PC-3 (cell line): ENCODE measurements around the gene UMODL1. TPM values are rescaled to one million over a fixed set of nuclear protein-coding genes. Genes with fewer than 3 reads are reported as not detected.

Experiments used
- ATAC-seq: fragments of 200-7000 bp; cut with Tn5 transposase; 2 replicates; pipeline ENCODE4 v1.9.1; 2020; ENCODE audit warnings: mild to moderate bottlenecking, moderate library complexity
- BruUV-seq: library from RNA; stranded (reverse); fragments of 400-500 nt; replicated peaks from 2 replicates; lab custom pipeline; 2021; lab: Mats Ljungman, UMichigan
- CTCF ChIA-PET: fragments of 300-600 bp; sonication (Branson Sonifier 250); formaldehyde crosslinking; loops from one replicate; lab custom pipeline; 2022; ENCODE audit warnings: antibody characterized with exemption; lab: Charles Lee
- POLR2A ChIA-PET: fragments of 300-600 bp; sonication (Branson Sonifier 250); formaldehyde crosslinking; loops from one replicate; lab custom pipeline; 2022; ENCODE audit warnings: antibody characterized with exemption; ENCODE audit not compliant: unreplicated experiment; lab: Charles Lee
- DNase-seq: peaks from one replicate; pipeline ENCODE4 v3.0.0-alpha.2; 2015
- H2AFZ ChIP-seq: fragments of 300-600 bp; sonication (generic); 2 replicates; pipeline ENCODE4 v1.6.0; 2016; ENCODE audit warnings: antibody characterized with exemption, low read length
- H3F3A ChIP-seq: fragments of 300-600 bp; sonication (generic); one replicate; pipeline ENCODE4 v1.6.0; 2017; ENCODE audit warnings: antibody characterized with exemption, low read length, control low read depth, mild to moderate bottlenecking; ENCODE audit not compliant: unreplicated experiment
- H3K27ac ChIP-seq: fragments of 300-600 bp; sonication (generic); 2 replicates; pipeline ENCODE4 v1.5.1; 2016; ENCODE audit warnings: mild to moderate bottlenecking, low read length
- H3K27me3 ChIP-seq: fragments of 300-600 bp; sonication (generic); 2 replicates; pipeline ENCODE4 v1.6.1; 2016; ENCODE audit warnings: low read length, mixed read lengths
- H3K36me3 ChIP-seq: fragments of 300-600 bp; sonication (generic); 2 replicates; pipeline ENCODE4 v1.6.1; 2016; ENCODE audit warnings: low read depth, mixed run types, low read length, mixed read lengths
- H3K4me1 ChIP-seq: fragments of 300-600 bp; sonication (generic); 2 replicates; pipeline ENCODE4 v1.5.1; 2016; ENCODE audit warnings: low read length; ENCODE audit not compliant: insufficient read depth
- H3K4me2 ChIP-seq: fragments of 300-600 bp; sonication (generic); 2 replicates; pipeline ENCODE4 v1.6.0; 2016; ENCODE audit warnings: low read length
- H3K4me3 ChIP-seq: fragments of 300-600 bp; sonication (generic); 2 replicates; pipeline ENCODE4 v1.5.1; 2016; ENCODE audit warnings: mild to moderate bottlenecking, low read length, mixed read lengths
- H3K79me2 ChIP-seq: fragments of 300-600 bp; sonication (generic); 2 replicates; pipeline ENCODE4 v1.6.1; 2017; ENCODE audit warnings: low read length, mixed read lengths
- H3K9ac ChIP-seq: fragments of 300-600 bp; sonication (generic); 2 replicates; pipeline ENCODE4 v1.6.0; 2016; ENCODE audit warnings: mild to moderate bottlenecking, low read length
- H3K9me2 ChIP-seq: fragments of 300-600 bp; sonication (generic); replicated peaks from 2 replicates; pipeline ENCODE4 v1.6.1; 2016; ENCODE audit warnings: mixed run types, low read length, mixed read lengths
- H3K9me3 ChIP-seq: fragments of 300-600 bp; sonication (generic); 2 replicates; pipeline ENCODE4 v1.6.1; 2016; ENCODE audit warnings: low read length, mixed read lengths
- H4K20me1 ChIP-seq: fragments of 300-600 bp; sonication (generic); 2 replicates; pipeline ENCODE4 v1.6.1; 2016; ENCODE audit warnings: low read length, mixed read lengths
- CTCF ChIP-seq: fragments of 300-600 bp; sonication (generic); conservative IDR thresholded peaks from 2 replicates; pipeline ENCODE4 v1.5.1; 2017; ENCODE audit warnings: antibody characterized with exemption, low read depth, mild to moderate bottlenecking, low read length
- EZH2 ChIP-seq: fragments of 300-600 bp; sonication (generic); IDR thresholded peaks from one replicate; pipeline ENCODE4 v1.6.1; 2017; ENCODE audit warnings: antibody characterized with exemption, mild to moderate bottlenecking, low read length; ENCODE audit not compliant: unreplicated experiment
- EZH2phosphoT487 ChIP-seq: fragments of 300-600 bp; sonication (generic); IDR thresholded peaks from 2 replicates; pipeline ENCODE4 v1.6.1; 2018; ENCODE audit warnings: mild to moderate bottlenecking, antibody characterized with exemption, low read length, borderline replicate concordance
- intact Hi-C: fragments of 100-400 bp; cut with micrococcal nuclease; formaldehyde crosslinking; loops from 2 replicates; pipeline ENCODE4 v1.9.0; 2023
- total RNA-seq: library from RNA; depleted of rRNA; stranded (reverse); fragments of >200 nt; gene quantifications from 2 replicates; pipeline ENCODE4 v1.2.3, GENCODE V29; 2014

The UMODL1 gene
- total RNA-seq, 1 experiment from 2014 or later, result not detected

GRCh38 chr21:42042651-42043050 lies 28.5 kb upstream of the UMODL1 start:
- no peaks in the 10 kb centered on the region for H3K27me3 ChIP-seq
- H3K36me3 ChIP-seq, result no peaks in the 10 kb centered on the region
- H3K79me2 ChIP-seq, result no peaks in the 10 kb centered on the region
- no peak overlapping the region for H3K9ac ChIP-seq
- ChIA-PET CTCF (no interaction called here), POLR2A (interaction anchor here (0.7 kb wide), 1 partner anchor 438 kb away, joined by 3 read pairs; no protein-coding TSS in a partner anchor)
- no peaks in the 10 kb centered on the region for H3F3A ChIP-seq
- TF ChIP-seq EZH2 (no peak), CTCF (no peak)
- H3K9me2 ChIP-seq, result no peaks in the 10 kb centered on the region
- H2AFZ ChIP-seq, result no peak overlapping the region
- no TSS peak for BruUV-seq
- no peaks in the 10 kb centered on the region for H4K20me1 ChIP-seq
- peaks cover 31% of the 10 kb centered on the region for H3K4me1 ChIP-seq
- no peaks in the 10 kb centered on the region for H3K9me3 ChIP-seq
- H3K27ac ChIP-seq, result no peak overlapping the region
- H3K4me2 ChIP-seq, result no peak overlapping the region
- no peak overlapping the region for H3K4me3 ChIP-seq
- DNase-seq (no peak), ATAC-seq (no peak)
- intact Hi-C loops, result no loop called here

- intact Hi-C loops, result no loop called here
- CTCF ChIA-PET, result no interaction called here
- BruUV-seq, result no TSS peak
- POLR2A ChIA-PET, result interaction anchor here (0.7 kb wide), 1 partner anchor 439 kb away, joined by 3 read pairs; no protein-coding TSS in a partner anchor
- no peaks in the 10 kb centered on the region for H3K36me3 ChIP-seq
- TF ChIP-seq EZH2, result no peak
- no peak for TF ChIP-seq EZH2phosphoT487
- no peaks in the 10 kb centered on the region for H3K79me2 ChIP-seq
- H3K27ac ChIP-seq, result no peak overlapping the region
- H3K27me3 ChIP-seq, result no peaks in the 10 kb centered on the region
- H3K4me2 ChIP-seq, result no peak overlapping the region
- no peak overlapping the region for H3K9ac ChIP-seq
- H3K4me3 ChIP-seq, result no peak overlapping the region
- H2AFZ ChIP-seq, result no peak overlapping the region
- peaks cover 38% of the 10 kb centered on the region for H3K4me1 ChIP-seq
- DNase-seq (no peak), ATAC-seq (no peak)
- no peaks in the 10 kb centered on the region for H4K20me1 ChIP-seq
- H3K9me3 ChIP-seq, result no peaks in the 10 kb centered on the region
- H3K9me2 ChIP-seq, result no peaks in the 10 kb centered on the region
- H3F3A ChIP-seq, result no peaks in the 10 kb centered on the region
Measured at GRCh38 chr21:42043201-42043895, 27.8 kb upstream of the UMODL1 start.

- Histone ChIP-seq H3K9ac (no peak overlapping the region), H3K27ac (no peak overlapping the region), H3K27me3 (no peaks in the 10 kb centered on the region), H3K9me3 (no peaks in the 10 kb centered on the region), H3K79me2 (no peaks in the 10 kb centered on the region), H3K4me3 (no peak overlapping the region), H3F3A (no peaks in the 10 kb centered on the region), H3K9me2 (no peaks in the 10 kb centered on the region), H4K20me1 (no peaks in the 10 kb centered on the region), H3K36me3 (no peaks in the 10 kb centered on the region), H3K4me1 (peaks cover 39% of the 10 kb centered on the region), H2AFZ (no peak overlapping the region), H3K4me2 (no peak overlapping the region)
- TF ChIP-seq EZH2phosphoT487, result no peak
- no peak for DNase-seq
- CTCF ChIA-PET, result no interaction called here
- intact Hi-C loops, result no loop called here
- POLR2A ChIA-PET, result no interaction called here
- ATAC-seq, result no peak
- BruUV-seq, result no TSS peak
Measured at GRCh38 chr21:42043961-42044360, 27.2 kb upstream of the UMODL1 start.
